H9 (cell line): ENCODE measurements around the gene SYNGR4. TPM values are rescaled to one million over a fixed set of nuclear protein-coding genes. Genes with fewer than 3 reads are reported as not detected.

Experiments used
- DNase-seq: peaks from one replicate; pipeline ENCODE4 v3.0.0-alpha.2; 2017
- H2AFZ ChIP-seq: one replicate; pipeline ENCODE4 v1.6.1; 2013; ENCODE audit warnings: mild to moderate bottlenecking, low read length, control low read depth, moderate library complexity
- H2AK5ac ChIP-seq: 2 replicates; pipeline ENCODE4 v1.6.1; 2013; ENCODE audit warnings: low read length, control low read depth, mixed read lengths; ENCODE audit not compliant: insufficient read length
- H2BK120ac ChIP-seq: one replicate; pipeline ENCODE4 v1.6.1; 2013; ENCODE audit warnings: low read depth, mild to moderate bottlenecking, low read length, control low read depth, inconsistent platforms; ENCODE audit not compliant: poor library complexity, severe bottlenecking
- H2BK12ac ChIP-seq: 2 replicates; pipeline ENCODE4 v1.6.1; 2013; ENCODE audit warnings: low read length, control low read depth, mixed read lengths, low read depth; ENCODE audit not compliant: insufficient read length
- H2BK15ac ChIP-seq: 2 replicates; pipeline ENCODE4 v1.6.1; 2013; ENCODE audit warnings: low read depth, low read length, control low read depth
- H2BK20ac ChIP-seq: one replicate; pipeline ENCODE4 v1.6.1; 2013; ENCODE audit warnings: low read depth, mild to moderate bottlenecking, low read length, control low read depth, inconsistent platforms; ENCODE audit not compliant: poor library complexity, severe bottlenecking
- H2BK5ac ChIP-seq: 2 replicates; pipeline ENCODE4 v1.6.1; 2013; ENCODE audit warnings: low read length, control low read depth, mixed read lengths; ENCODE audit not compliant: insufficient read length
- H3K14ac ChIP-seq: 2 replicates; pipeline ENCODE4 v1.6.1; 2013; ENCODE audit warnings: low read length, control low read depth; ENCODE audit not compliant: insufficient read depth
- H3K18ac ChIP-seq: 2 replicates; pipeline ENCODE4 v1.6.1; 2013; ENCODE audit warnings: low read depth, mild to moderate bottlenecking, mixed read lengths, low read length, control low read depth; ENCODE audit not compliant: insufficient read length
- H3K23ac ChIP-seq: 2 replicates; pipeline ENCODE4 v1.6.1; 2013; ENCODE audit warnings: low read length, control low read depth, mixed read lengths, low read depth; ENCODE audit not compliant: insufficient read length
- H3K23me2 ChIP-seq: 2 replicates; pipeline ENCODE4 v1.6.1; 2013; ENCODE audit warnings: low read depth, mild to moderate bottlenecking, mixed read lengths, low read length, control low read depth; ENCODE audit not compliant: insufficient read length, poor library complexity, severe bottlenecking
- H3K27ac ChIP-seq: 2 replicates; pipeline ENCODE4 v1.5.1; 2013; ENCODE audit warnings: low read length, control low read depth, mixed read lengths, low read depth; ENCODE audit not compliant: insufficient read length
- H3K27me3 ChIP-seq: 2 replicates; pipeline ENCODE4 v1.6.1; 2013; ENCODE audit warnings: low read length, control low read depth, inconsistent platforms; ENCODE audit not compliant: insufficient read depth
- H3K4ac ChIP-seq: 2 replicates; pipeline ENCODE4 v1.6.1; 2013; ENCODE audit warnings: low read depth, mild to moderate bottlenecking, control low read depth, inconsistent platforms, low read length, moderate library complexity
- H3K4me1 ChIP-seq: 2 replicates; pipeline ENCODE4 v1.6.1; 2013; ENCODE audit warnings: low read length, control low read depth, inconsistent platforms; ENCODE audit not compliant: insufficient read depth
- H3K4me2 ChIP-seq: 2 replicates; pipeline ENCODE4 v1.6.1; 2013; ENCODE audit warnings: low read length, control low read depth, mixed read lengths; ENCODE audit not compliant: insufficient read length, insufficient read depth
- H3K56ac ChIP-seq: 2 replicates; pipeline ENCODE4 v1.6.1; 2013; ENCODE audit warnings: low read depth, mild to moderate bottlenecking, mixed read lengths, low read length, control low read depth; ENCODE audit not compliant: insufficient read length
- H3K79me1 ChIP-seq: 2 replicates; pipeline ENCODE4 v1.6.1; 2013; ENCODE audit warnings: low read depth, mild to moderate bottlenecking, moderate library complexity, low read length, control low read depth, inconsistent platforms; ENCODE audit not compliant: insufficient read depth, poor library complexity, severe bottlenecking
- H3K79me2 ChIP-seq: 2 replicates; pipeline ENCODE4 v1.6.1; 2013; ENCODE audit warnings: low read length, control low read depth, inconsistent platforms; ENCODE audit not compliant: insufficient read depth
- H3K9ac ChIP-seq: 2 replicates; pipeline ENCODE4 v1.6.1; 2013; ENCODE audit warnings: low read length, control low read depth, mixed read lengths; ENCODE audit not compliant: insufficient read length; ENCODE audit errors: extremely low read depth
- H3K9me3 ChIP-seq: one replicate; pipeline ENCODE4 v1.6.1; 2013; ENCODE audit warnings: low read depth, low read length, inconsistent platforms; ENCODE audit not compliant: control insufficient read depth
- H3T11ph ChIP-seq: one replicate; pipeline ENCODE4 v1.6.1; 2013; ENCODE audit warnings: mild to moderate bottlenecking, low read length, control low read depth, inconsistent platforms
- H4K20me1 ChIP-seq: one replicate; pipeline ENCODE4 v1.6.1; 2013; ENCODE audit not compliant: control insufficient read depth, insufficient read length, insufficient read depth
- H4K5ac ChIP-seq: 2 replicates; pipeline ENCODE4 v1.6.1; 2013; ENCODE audit warnings: low read depth, mild to moderate bottlenecking, mixed read lengths, low read length, control low read depth; ENCODE audit not compliant: insufficient read length
- H4K8ac ChIP-seq: replicated peaks from 2 replicates; pipeline ENCODE4 v1.6.1; 2013; ENCODE audit warnings: low read length, control low read depth, mixed read lengths, low read depth; ENCODE audit not compliant: insufficient read length
- H4K91ac ChIP-seq: 2 replicates; pipeline ENCODE4 v1.6.1; 2013; ENCODE audit warnings: low read depth, mild to moderate bottlenecking, moderate library complexity, mixed read lengths, low read length, control low read depth; ENCODE audit not compliant: insufficient read length
- H3K27ac Mint-ChIP-seq, 3 experiments: 2 replicates in 2 of 3; 3 replicates in 1 of 3; pipeline ENCODE4 v1.8.0; 2020 to 2021; ENCODE audit warnings: mixed read lengths in 3 of 3, mild to moderate bottlenecking in 1 of 3, moderate library complexity in 1 of 3
- H3K27me3 Mint-ChIP-seq: 2 replicates; pipeline ENCODE4 v1.8.0; 2021; ENCODE audit warnings: low read depth, mild to moderate bottlenecking, moderate library complexity, mixed read lengths
- H3K36me3 Mint-ChIP-seq, 3 experiments: 2 replicates in 2 of 3; 3 replicates in 1 of 3; pipeline ENCODE4 v1.8.0; 2020 to 2021; ENCODE audit warnings: low read depth in 3 of 3, mixed read lengths in 3 of 3; ENCODE audit not compliant: insufficient read depth in 1 of 3
- H3K4me1 Mint-ChIP-seq, 2 experiments: 2 replicates each; pipeline ENCODE4 v1.8.0; 2020; ENCODE audit warnings: mixed read lengths in 2 of 2
- H3K4me3 Mint-ChIP-seq, 2 experiments: 2 replicates in 1 of 2; 3 replicates in 1 of 2; pipeline ENCODE4 v1.8.0; 2020 to 2021; ENCODE audit warnings: mild to moderate bottlenecking in 2 of 2, mixed read lengths in 2 of 2, moderate library complexity in 1 of 2
- H3K9me3 Mint-ChIP-seq, 2 experiments: 2 replicates in 1 of 2; 3 replicates in 1 of 2; pipeline ENCODE4 v1.8.0; 2020; ENCODE audit warnings: mild to moderate bottlenecking in 2 of 2, mixed read lengths in 2 of 2, moderate library complexity in 1 of 2
- CTCF ChIP-seq: fragments of 200-600 bp; sonication (generic); conservative IDR thresholded peaks from 3 replicates; pipeline ENCODE4 v1.8.0; 2021; ENCODE audit warnings: antibody characterized with exemption, mild to moderate bottlenecking
- WGBS: extraction: QIAGEN DNeasy Blood & Tissue Kit; methylation state at CpG from one replicate; pipeline ENCODE4 v1.1.7; 2013; ENCODE audit warnings: missing lambda C conversion rate, low lambda C conversion rate, mixed read lengths; ENCODE audit not compliant: insufficient read length; ENCODE audit errors: extremely low coverage; 5-methylcytosine and 5-hydroxymethylcytosine counted together
- total RNA-seq: library from RNA; stranded (reverse); gene quantifications from 2 replicates; pipeline ENCODE4 v1.2.1, GENCODE V29; 2021

SYNGR4 gene
- total RNA-seq, 1 experiment from 2014 or later, result 0.31 TPM

- Histone ChIP-seq H2BK15ac (no peak overlapping the region), H3K14ac (no peak overlapping the region), H2BK120ac (no peak overlapping the region), H3K23ac (no peak overlapping the region), H3K9ac (no peak overlapping the region), H3K4ac (no peak overlapping the region), H2AFZ (no peak overlapping the region), H3K27me3 (no peaks in the 10 kb centered on the region), H2BK20ac (no peak overlapping the region), H2BK5ac (no peak overlapping the region), H3K23me2 (no peaks in the 10 kb centered on the region), H3K27ac (no peak overlapping the region), H3K79me1 (no peaks in the 10 kb centered on the region), H3K79me2 (no peaks in the 10 kb centered on the region; the same call in 1 of the 2 replicates), H3K4me2 (no peak overlapping the region), H2AK5ac (no peak overlapping the region), H4K20me1 (no peaks in the 10 kb centered on the region), H3K56ac (no peak overlapping the region), H2BK12ac (no peak overlapping the region), H4K5ac (no peak overlapping the region), H3K4me1 (peaks cover 3% of the 10 kb centered on the region; the same call in 1 of the 2 replicates), H4K91ac (no peak overlapping the region), H4K8ac (no peak overlapping the region), H3T11ph (no peak overlapping the region), H3K9me3 (no peaks in the 10 kb centered on the region), H3K18ac (no peak overlapping the region)
- Mint-ChIP-seq H3K36me3 (peaks cover 0 to 15% (median 9%) of the 10 kb centered on the region in 3 experiments; a peak in 4 of 7 replicates), H3K27me3 (no peaks in the 10 kb centered on the region), H3K4me1 (peaks cover 19 to 30% of the 10 kb centered on the region in 2 experiments), H3K9me3 (no peaks in the 10 kb centered on the region), H3K27ac (peak overlapping the region in 2 of 3 experiments; percentile 56 to 98; a peak in 4 of 7 replicates), H3K4me3 (peak overlapping the region; percentile 80 to 87)
- DNase-seq, result peak; percentile 68
- TF ChIP-seq CTCF, result no peak
- no CpG with 5 or more reads among the region's 24 CpGs for WGBS
Measured at GRCh38 chr19:48413879-48414587, 49.9 kb downstream of the SYNGR4 start.
